Heart left ventricle (tissue), 16 donors: ENCODE results near the gene HBG2. TPM values are rescaled to one million over a fixed set of nuclear protein-coding genes. Genes with fewer than 3 reads are reported as not detected.

Experiments used
- ATAC-seq, 4 donors: fragments of 200-7000 bp; cut with Tn5 transposase; one replicate each; pipeline ENCODE4 v1.9.1; 2020 to 2022; ENCODE audit warnings: moderate library complexity in 4 of 4, mild to moderate bottlenecking in 3 of 4, moderate number of reproducible peaks in 1 of 4
- DNase-seq, 5 donors: peaks; one replicate each; pipeline ENCODE4 v3.0.0-alpha.2; 2020
- H3K27ac ChIP-seq, 12 donors: fragments of 200-600 bp; sonication (generic) in 4 of 12; one replicate each; pipeline versions ENCODE4 v1.5.0 to v1.8.0; 2016 to 2022; ENCODE audit warnings: mild to moderate bottlenecking in 2 of 12
- H3K27me3 ChIP-seq, 9 donors: fragments of 200-600 bp; sonication (generic) in 2 of 9; one replicate each; pipeline versions ENCODE4 v1.5.1 to v1.8.0; 2016 to 2022; ENCODE audit warnings: mild to moderate bottlenecking in 3 of 9
- H3K36me3 ChIP-seq, 9 donors: fragments of 200-600 bp; sonication (generic) in 2 of 9; one replicate each; pipeline versions ENCODE4 v1.5.0 to v1.8.0; 2018 to 2022; ENCODE audit warnings: mild to moderate bottlenecking in 2 of 9
- H3K4me1 ChIP-seq, 12 donors: fragments of 200-600 bp; sonication (generic) in 4 of 12; one replicate each; pipeline versions ENCODE4 v1.5.0 to v1.8.0; 2016 to 2022; ENCODE audit warnings: mild to moderate bottlenecking in 3 of 12
- H3K4me3 ChIP-seq, 12 donors: fragments of 200-600 bp; sonication (generic) in 4 of 12; one replicate each; pipeline versions ENCODE4 v1.5.0 to v1.8.0; 2017 to 2022; ENCODE audit warnings: mild to moderate bottlenecking in 9 of 12, moderate library complexity in 4 of 12
- H3K9me3 ChIP-seq, 12 donors: fragments of 200-600 bp; sonication (generic) in 4 of 12; one replicate each; pipeline versions ENCODE4 v1.5.0 to v1.8.0; 2016 to 2022; ENCODE audit warnings: mild to moderate bottlenecking in 1 of 12
- CTCF ChIP-seq, 12 donors: fragments of 200-600 bp; sonication (generic) in 4 of 12; IDR thresholded peaks; one replicate each; pipeline versions ENCODE4 v1.5.0 to v1.8.0; 2018 to 2022; ENCODE audit warnings: antibody characterized with exemption in 12 of 12, mild to moderate bottlenecking in 5 of 12
- POLR2A ChIP-seq, 2 donors: fragments of 450-650 bp; IDR thresholded peaks; one replicate each; pipeline ENCODE4 v1.6.1; 2017; ENCODE audit warnings: antibody characterized with exemption in 2 of 2, mild to moderate bottlenecking in 2 of 2, moderate library complexity in 2 of 2
- WGBS, 4 donors: extraction: QIAGEN DNeasy Blood & Tissue Kit in 2 of 4; methylation state at CpG; one replicate each; pipeline versions ENCODE4 v1.1.5 to v1.1.7; 2013 to 2018; 5-methylcytosine and 5-hydroxymethylcytosine counted together
- intact Hi-C, 10 donors: fragments of 100-400 bp; cut with DNase I; formaldehyde crosslinking; loops; one replicate each; pipeline versions ENCODE4 v1.11.1 to v1.14.2; 2022
- polyA plus RNA-seq, 2 donors: library from polyadenylated mRNA; stranded (reverse); fragments of 200-250 nt; gene quantifications; one replicate each; pipeline ENCODE4 v1.2.3, GENCODE V29; 2013
- total RNA-seq, 9 donors: library from RNA; depleted of rRNA in 2 of 9; stranded (reverse); fragments of >200 nt in 2 of 9; fragmentation: NEBNext Ultra II Directional in 3 of 9; extraction: Animal tissue kit (Norgen Biotek cat#: 25700) in 3 of 9; gene quantifications; one replicate each; pipeline versions ENCODE4 v1.1.0 to v1.2.4, GENCODE V29; 2016 to 2023
- donor health status: ischemic (EF 13 %, LVEDD 7.1; RV severe dilation, severe dysfunction).
- donor health status: healthy with polysubstance abuse.
- donor health status: DM: no; HTN: yes; CAD: no.
- donor health status: DM: no; HTN: no; CAD: no.
- donor health status: ischemic (EF 25% LVEDD 6.9; RV normal size, moderate dysfunction).
- donor health status: ischemic (EF 25% LVEDD 5.7; RV mildly dilated, moderate dysfunction).
- donor health status: healthy.
- donor health status: DM: yes; HTN: yes; CAD: no.
- donor health status: ischemic (EF 35%, LVEDD 5.7; RV mildly dilated, moderate dysfunction).
- donor health status: nonischemic (EF 11% LVEDD 7.7; RV severe dilation, severe dysfunction).
- donor health status: DM: yes; HTN: yes; CAD: no.
- donor health status: PGD.
- donor health status: ischemic (EF 29% LVEDD 5.4; RV normal size, mild dysfunction).
- donor health status: nonischemic (EF 23%, LVEDD 6.1; RV moderate dilation, normal function).

HBG2 gene
- total and polyA plus RNA-seq, 11 donors: 0.72 to 2.0 (median 1.9) TPM; not detected in 8

GRCh38 chr11:5235364-5236095 lies 19.1 kb downstream of the HBG2 start:
- H3K36me3 ChIP-seq: no peaks in the 10 kb centered on the region
- H3K9me3 ChIP-seq: no peaks in the 10 kb centered on the region
- ATAC-seq (no peak), DNase-seq (no peak)
- 83 to 88% (median 86%) methylated on average over 5 of the region's 5 CpGs for WGBS, 4 donors
- H3K4me3 ChIP-seq: no peak overlapping the region
- intact Hi-C loops: no loop called here
- H3K4me1 ChIP-seq: no peaks in the 10 kb centered on the region
- TF ChIP-seq CTCF (IDR thresholded peaks at IDR 0.05) (no peak), POLR2A (IDR thresholded peaks at IDR 0.05) (no peak)
- H3K27me3 ChIP-seq: peaks cover 0 to 3% (median 0%) of the 10 kb centered on the region in 9 donors
- H3K27ac ChIP-seq: no peak overlapping the region

GRCh38 chr11:5234381-5234834 lies 20.2 kb downstream of the HBG2 start, which contains the start of gene HBD:
TSS of gene HBD (minus strand) at chr11:5234483. CDS start at chr11:5234433, 50 bp downstream.
- no peak for DNase-seq
- 36 to 50% (median 42%) methylated on average over 2 of the region's 2 CpGs for WGBS, 4 donors
- no peaks in the 10 kb centered on the region for H3K9me3 ChIP-seq
- H3K27me3 ChIP-seq: peaks cover 0 to 3% (median 0%) of the 10 kb centered on the region in 9 donors
- TF ChIP-seq CTCF (IDR thresholded peaks at IDR 0.05): no peak
- no peaks in the 10 kb centered on the region for H3K4me1 ChIP-seq
- no peaks in the 10 kb centered on the region for H3K36me3 ChIP-seq
- intact Hi-C loops: no loop called here
- no peak within 1 kb of the TSS for H3K4me3 ChIP-seq
- H3K27ac ChIP-seq: no peak within 1 kb of the TSS
- ATAC-seq: no peak

GRCh38 chr11:5233307-5233706 lies 21.3 kb downstream of the HBG2 start:
- TF ChIP-seq CTCF (IDR thresholded peaks at IDR 0.05) (no peak), POLR2A (IDR thresholded peaks at IDR 0.05) (no peak)
- H3K36me3 ChIP-seq: no peaks in the 10 kb centered on the region
- ATAC-seq (no peak), DNase-seq (no peak)
- no peaks in the 10 kb centered on the region for H3K9me3 ChIP-seq
- H3K4me3 ChIP-seq: no peak overlapping the region
- no peak overlapping the region for H3K27ac ChIP-seq
- no peaks in the 10 kb centered on the region for H3K4me1 ChIP-seq
- intact Hi-C loops: no loop called here
- 71 to 81% (median 76%) methylated on average over 1 of the region's 1 CpG for WGBS, 4 donors
- H3K27me3 ChIP-seq: peaks cover 0 to 3% (median 0%) of the 10 kb centered on the region in 9 donors

GRCh38 chr11:5232821-5233220 lies 21.8 kb downstream of the HBG2 start:
- ATAC-seq: no peak
- Histone ChIP-seq H3K27me3 (peaks cover 0 to 3% (median 0%) of the 10 kb centered on the region in 9 donors), H3K4me1 (no peaks in the 10 kb centered on the region), H3K27ac (no peak overlapping the region), H3K4me3 (no peak overlapping the region), H3K36me3 (no peaks in the 10 kb centered on the region), H3K9me3 (no peaks in the 10 kb centered on the region)
- intact Hi-C loops: no loop called here
- WGBS, 4 donors: 90 to 100% (median 94%) methylated on average over 2 of the region's 2 CpGs
- DNase-seq: no peak
- no peak for TF ChIP-seq CTCF (IDR thresholded peaks at IDR 0.05)
- no peak for TF ChIP-seq POLR2A (IDR thresholded peaks at IDR 0.05)
